ENCODE data around the gene PALM2AKAP2. TPM values are rescaled to one million over a fixed set of nuclear protein-coding genes. Genes with fewer than 3 reads are reported as not detected.

The PALM2AKAP2 gene
- total and polyA plus RNA-seq, 9 of the 15 experiments (the other 6 are each of a cell fraction or from before 2014, with no cell fraction given) = not detected

DNA sequence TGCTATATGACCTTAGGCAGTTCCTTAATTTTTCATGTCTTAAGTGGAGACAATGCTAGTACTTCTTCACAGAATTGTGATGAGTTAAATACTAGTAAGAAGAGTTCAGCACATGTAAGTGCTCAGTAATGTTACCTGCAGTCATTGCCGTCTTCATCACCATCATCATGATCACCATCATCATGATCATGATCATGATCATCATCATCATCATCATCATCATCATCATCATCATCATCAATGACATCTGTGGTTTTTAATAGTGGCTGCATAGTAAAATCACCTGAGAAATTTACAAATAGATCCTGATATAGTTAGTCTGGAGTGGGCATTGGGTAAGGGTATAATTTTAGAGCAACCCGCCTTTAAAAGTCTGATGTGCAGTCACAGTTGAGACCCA, 14.7 kb upstream of the PALM2AKAP2 start (continued):
- TF ChIP-seq, protein P1, sequence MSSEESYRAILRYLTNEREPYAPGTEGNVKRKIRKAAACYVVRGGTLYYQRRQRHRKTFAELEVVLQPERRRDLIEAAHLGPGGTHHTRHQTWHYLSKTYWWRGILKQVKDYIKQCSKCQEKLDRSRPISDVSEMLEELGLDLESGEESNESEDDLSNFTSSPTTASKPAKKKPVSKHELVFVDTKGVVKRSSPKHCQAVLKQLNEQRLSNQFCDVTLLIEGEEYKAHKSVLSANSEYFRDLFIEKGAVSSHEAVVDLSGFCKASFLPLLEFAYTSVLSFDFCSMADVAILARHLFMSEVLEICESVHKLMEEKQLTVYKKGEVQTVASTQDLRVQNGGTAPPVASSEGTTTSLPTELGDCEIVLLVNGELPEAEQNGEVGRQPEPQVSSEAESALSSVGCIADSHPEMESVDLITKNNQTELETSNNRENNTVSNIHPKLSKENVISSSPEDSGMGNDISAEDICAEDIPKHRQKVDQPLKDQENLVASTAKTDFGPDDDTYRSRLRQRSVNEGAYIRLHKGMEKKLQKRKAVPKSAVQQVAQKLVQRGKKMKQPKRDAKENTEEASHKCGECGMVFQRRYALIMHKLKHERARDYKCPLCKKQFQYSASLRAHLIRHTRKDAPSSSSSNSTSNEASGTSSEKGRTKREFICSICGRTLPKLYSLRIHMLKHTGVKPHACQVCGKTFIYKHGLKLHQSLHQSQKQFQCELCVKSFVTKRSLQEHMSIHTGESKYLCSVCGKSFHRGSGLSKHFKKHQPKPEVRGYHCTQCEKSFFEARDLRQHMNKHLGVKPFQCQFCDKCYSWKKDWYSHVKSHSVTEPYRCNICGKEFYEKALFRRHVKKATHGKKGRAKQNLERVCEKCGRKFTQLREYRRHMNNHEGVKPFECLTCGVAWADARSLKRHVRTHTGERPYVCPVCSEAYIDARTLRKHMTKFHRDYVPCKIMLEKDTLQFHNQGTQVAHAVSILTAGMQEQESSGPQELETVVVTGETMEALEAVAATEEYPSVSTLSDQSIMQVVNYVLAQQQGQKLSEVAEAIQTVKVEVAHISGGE (CRISPR knock-in tag; IDR thresholded peaks at IDR 0.05) = no peak
- TF ChIP-seq ESRRA (IDR thresholded peaks at IDR 0.05; ENCODE audit: borderline replicate concordance, low read depth) = no peak
- no peak for TF ChIP-seq ZNF584 (CRISPR knock-in tag; IDR thresholded peaks at IDR 0.05; ENCODE audit: low read depth)
- TF ChIP-seq, protein P2, sequence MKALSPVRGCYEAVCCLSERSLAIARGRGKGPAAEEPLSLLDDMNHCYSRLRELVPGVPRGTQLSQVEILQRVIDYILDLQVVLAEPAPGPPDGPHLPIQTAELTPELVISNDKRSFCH (CRISPR knock-in tag; IDR thresholded peaks at IDR 0.05) = no peak
- TF ChIP-seq, protein P2 (tag; IDR thresholded peaks at IDR 0.05) = no peak
- TF ChIP-seq TAF9B (IDR thresholded peaks at IDR 0.05; ENCODE audit: partially characterized antibody) = no peak
- TF ChIP-seq KDM4B (IDR thresholded peaks at IDR 0.05; ENCODE audit: borderline replicate concordance in 2 of 2, low read depth in 1 of 2) = no peak
- TF ChIP-seq ZNF766 (CRISPR knock-in tag; conservative IDR thresholded peaks at IDR 0.05) = no peak
- TF ChIP-seq, protein P3, sequence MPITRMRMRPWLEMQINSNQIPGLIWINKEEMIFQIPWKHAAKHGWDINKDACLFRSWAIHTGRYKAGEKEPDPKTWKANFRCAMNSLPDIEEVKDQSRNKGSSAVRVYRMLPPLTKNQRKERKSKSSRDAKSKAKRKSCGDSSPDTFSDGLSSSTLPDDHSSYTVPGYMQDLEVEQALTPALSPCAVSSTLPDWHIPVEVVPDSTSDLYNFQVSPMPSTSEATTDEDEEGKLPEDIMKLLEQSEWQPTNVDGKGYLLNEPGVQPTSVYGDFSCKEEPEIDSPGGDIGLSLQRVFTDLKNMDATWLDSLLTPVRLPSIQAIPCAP (CRISPR knock-in tag; IDR thresholded peaks at IDR 0.05; ENCODE audit: borderline replicate concordance) = no peak
- TF ChIP-seq PHF20 (IDR thresholded peaks at IDR 0.05; ENCODE audit: partially characterized antibody) = no peak
- no peak for TF ChIP-seq MBD2 (IDR thresholded peaks at IDR 0.05; ENCODE audit: borderline replicate concordance, low read depth)
- TF ChIP-seq SMC3 (conservative IDR thresholded peaks at IDR 0.05; ENCODE audit: insufficient read depth, low read depth, low read length) = no peak
- no peak for TF ChIP-seq XRCC3 (IDR thresholded peaks at IDR 0.05)
- TF ChIP-seq, protein P4, sequence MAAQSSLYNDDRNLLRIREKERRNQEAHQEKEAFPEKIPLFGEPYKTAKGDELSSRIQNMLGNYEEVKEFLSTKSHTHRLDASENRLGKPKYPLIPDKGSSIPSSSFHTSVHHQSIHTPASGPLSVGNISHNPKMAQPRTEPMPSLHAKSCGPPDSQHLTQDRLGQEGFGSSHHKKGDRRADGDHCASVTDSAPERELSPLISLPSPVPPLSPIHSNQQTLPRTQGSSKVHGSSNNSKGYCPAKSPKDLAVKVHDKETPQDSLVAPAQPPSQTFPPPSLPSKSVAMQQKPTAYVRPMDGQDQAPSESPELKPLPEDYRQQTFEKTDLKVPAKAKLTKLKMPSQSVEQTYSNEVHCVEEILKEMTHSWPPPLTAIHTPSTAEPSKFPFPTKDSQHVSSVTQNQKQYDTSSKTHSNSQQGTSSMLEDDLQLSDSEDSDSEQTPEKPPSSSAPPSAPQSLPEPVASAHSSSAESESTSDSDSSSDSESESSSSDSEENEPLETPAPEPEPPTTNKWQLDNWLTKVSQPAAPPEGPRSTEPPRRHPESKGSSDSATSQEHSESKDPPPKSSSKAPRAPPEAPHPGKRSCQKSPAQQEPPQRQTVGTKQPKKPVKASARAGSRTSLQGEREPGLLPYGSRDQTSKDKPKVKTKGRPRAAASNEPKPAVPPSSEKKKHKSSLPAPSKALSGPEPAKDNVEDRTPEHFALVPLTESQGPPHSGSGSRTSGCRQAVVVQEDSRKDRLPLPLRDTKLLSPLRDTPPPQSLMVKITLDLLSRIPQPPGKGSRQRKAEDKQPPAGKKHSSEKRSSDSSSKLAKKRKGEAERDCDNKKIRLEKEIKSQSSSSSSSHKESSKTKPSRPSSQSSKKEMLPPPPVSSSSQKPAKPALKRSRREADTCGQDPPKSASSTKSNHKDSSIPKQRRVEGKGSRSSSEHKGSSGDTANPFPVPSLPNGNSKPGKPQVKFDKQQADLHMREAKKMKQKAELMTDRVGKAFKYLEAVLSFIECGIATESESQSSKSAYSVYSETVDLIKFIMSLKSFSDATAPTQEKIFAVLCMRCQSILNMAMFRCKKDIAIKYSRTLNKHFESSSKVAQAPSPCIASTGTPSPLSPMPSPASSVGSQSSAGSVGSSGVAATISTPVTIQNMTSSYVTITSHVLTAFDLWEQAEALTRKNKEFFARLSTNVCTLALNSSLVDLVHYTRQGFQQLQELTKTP (IDR thresholded peaks at IDR 0.05; ENCODE audit: low read depth in 1 of 2, partially characterized antibody in 2 of 2) = no peak
- TF ChIP-seq, protein P5, sequence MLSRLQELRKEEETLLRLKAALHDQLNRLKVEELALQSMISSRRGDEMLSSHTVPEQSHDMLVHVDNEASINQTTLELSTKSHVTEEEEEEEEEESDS (CRISPR knock-in tag; IDR thresholded peaks at IDR 0.05) = no peak

All from K562 (cell line).